ENCODE measurements around the gene TYR.
"Not testable (repeated sequence)": the region's sequence is repeated elsewhere in the genome, so short reads cannot be mapped to it uniquely, and the experiment has no call there.

GRCh38 chr11:89247007-89247406, 69.3 kb downstream of the TYR start:
- TF ChIP-seq CTCF (conservative IDR thresholded peaks at IDR 0.05; ENCODE audit: low read length); EZH2phosphoT487 (IDR thresholded peaks at IDR 0.05; ENCODE audit: borderline replicate concordance, low read depth, low read length): not testable (repeated sequence)

Measured in OCI-LY7 (cell line).